Erythroblast (primary cell): ENCODE results near the gene CROCC2.

Experiments used
- GATA1 ChIP-seq: IDR thresholded peaks from 2 replicates; pipeline ENCODE4 v1.6.1; 2011; ENCODE audit warnings: low read depth, mild to moderate bottlenecking, control low read depth, low read length, moderate library complexity
- POLR2A ChIP-seq: IDR thresholded peaks from 2 replicates; pipeline ENCODE4 v1.6.1; 2011; ENCODE audit warnings: mild to moderate bottlenecking, low read length

GRCh38 chr2:240997141-240997855 is 91.2 kb downstream of the CROCC2 start:
- TF ChIP-seq POLR2A (no peak), GATA1 (no peak)
